Kidney (tissue), 14 donors: ENCODE measurements around the gene PEX5L. TPM values are rescaled to one million over a fixed set of nuclear protein-coding genes. Genes with fewer than 3 reads are reported as not detected.
"Not testable (repeated sequence)": the region's sequence is repeated elsewhere in the genome, so short reads cannot be mapped to it uniquely, and the experiment has no call there.

ENCODE experiments used
- DNase-seq, 5 donors: peaks; one replicate each; pipeline ENCODE4 v3.0.0-alpha.2; 2013 to 2020
- FAIRE-seq: peaks from 2 replicates; lab custom pipeline; 2012; peaks lifted over from hg19 to GRCh38; lab: Jason Lieb, UNC
- H3K27ac ChIP-seq, 2 donors: one replicate each; pipeline ENCODE4 v1.7.0; 2013; ENCODE audit warnings: low read depth in 2 of 2, low read length in 2 of 2, inconsistent platforms in 1 of 2
- H3K27me3 ChIP-seq: one replicate; pipeline ENCODE4 v1.7.1; 2013; ENCODE audit warnings: low read length, inconsistent platforms; ENCODE audit not compliant: control insufficient read depth, insufficient read depth
- H3K36me3 ChIP-seq, 3 donors: one replicate each; pipeline versions ENCODE4 v1.7.0 to v1.7.1; 2013; ENCODE audit warnings: low read length in 3 of 3, control low read depth in 1 of 3, inconsistent platforms in 1 of 3; ENCODE audit not compliant: insufficient read depth in 3 of 3, control insufficient read depth in 2 of 3
- H3K4me1 ChIP-seq, 3 donors: one replicate each; pipeline versions ENCODE4 v1.7.0 to v1.7.1; 2013; ENCODE audit warnings: low read length in 3 of 3, inconsistent platforms in 1 of 3, low read depth in 1 of 3; ENCODE audit not compliant: control insufficient read depth in 2 of 3, insufficient read depth in 2 of 3
- H3K4me3 ChIP-seq, 3 donors: one replicate each; pipeline versions ENCODE4 v1.7.0 to v1.8.1; 2013; ENCODE audit warnings: low read length in 3 of 3, control low read depth in 1 of 3, inconsistent platforms in 1 of 3
- H3K9ac ChIP-seq, 3 donors: one replicate each; pipeline versions ENCODE4 v1.7.0 to v1.7.1; 2013; ENCODE audit warnings: low read length in 3 of 3, control low read depth in 1 of 3, inconsistent platforms in 1 of 3
- H3K9me3 ChIP-seq, 3 donors: one replicate each; pipeline versions ENCODE4 v1.7.0 to v1.7.1; 2013; ENCODE audit warnings: low read length in 3 of 3, control low read depth in 1 of 3, inconsistent platforms in 1 of 3; ENCODE audit not compliant: control insufficient read depth in 2 of 3, insufficient read depth in 1 of 3
- intact Hi-C: fragments of 100-400 bp; cut with DNase I; formaldehyde crosslinking; loops from one replicate; pipeline ENCODE4 v1.11.1; 2022
- polyA plus RNA-seq: library from polyadenylated mRNA; stranded (reverse); fragments of 350-450 nt; fragmentation: Illumina TruSeq; extraction: RNeasy Lipid Tissue Mini Kit (QIAGEN cat#74804); gene quantifications from one replicate; pipeline ENCODE4 v1.2.3, GENCODE V29; 2014; ENCODE audit warnings: low read depth, low replicate concordance; ENCODE audit not compliant: insufficient read depth
- total RNA-seq: library from RNA; stranded (reverse); fragmentation: NEBNext Ultra II Directional; extraction: Animal tissue kit (Norgen Biotek cat#: 25700); gene quantifications from one replicate; pipeline ENCODE4 v1.2.1, GENCODE V29; 2021
- TF ChIP-seq, protein P1 (sequence below): IDR thresholded peaks from 3 replicates; pipeline ENCODE4 v1.5.1; 2012; ENCODE audit warnings: mild to moderate bottlenecking, moderate library complexity, borderline replicate concordance; ENCODE audit not compliant: insufficient read depth; ENCODE audit errors: extremely low read depth
- donor health status: control.
- donor health status: control.
- donor health status: control.
- donor health status: control.
- donor health status: control.
- donor health status: DM: yes; HTN: yes; CAD: no.
- donor health status: Normal renal cell carcinoma (clear cell type).

The PEX5L gene
- total and polyA plus RNA-seq, 2 donors from 2014 or later: 0.32 TPM; not detected in 1

DNA sequence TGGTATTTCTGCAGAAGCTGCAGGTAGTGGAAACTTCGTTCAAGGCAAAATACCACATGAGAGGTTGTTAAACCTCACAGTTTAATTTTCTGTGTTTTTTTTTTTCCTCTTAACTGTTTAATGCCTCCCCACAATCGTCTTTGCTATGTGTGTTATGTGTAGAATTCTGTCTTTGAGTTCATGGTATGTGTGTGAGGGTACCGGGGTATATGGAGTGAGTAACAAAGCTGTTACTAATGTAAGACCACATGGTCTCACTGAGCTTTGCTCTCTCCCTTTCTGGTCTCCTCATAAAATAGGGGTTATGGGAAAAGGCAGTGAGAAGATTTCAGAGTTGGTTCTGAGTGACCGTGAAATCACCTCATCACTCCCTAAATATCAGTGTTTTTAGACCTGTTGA, 240.3 kb downstream of the PEX5L start:
- Histone ChIP-seq H3K36me3 (no peaks in the 10 kb centered on the region), H3K9me3 (no peaks in the 10 kb centered on the region), H3K27me3 (no peaks in the 10 kb centered on the region), H3K4me3 (no peak overlapping the region), H3K27ac (no peak overlapping the region), H3K9ac (no peak overlapping the region), H3K4me1 (no peaks in the 10 kb centered on the region)
- no peak for FAIRE-seq
- intact Hi-C loops: no loop called here
- no peak for DNase-seq
- TF ChIP-seq, protein P1, sequence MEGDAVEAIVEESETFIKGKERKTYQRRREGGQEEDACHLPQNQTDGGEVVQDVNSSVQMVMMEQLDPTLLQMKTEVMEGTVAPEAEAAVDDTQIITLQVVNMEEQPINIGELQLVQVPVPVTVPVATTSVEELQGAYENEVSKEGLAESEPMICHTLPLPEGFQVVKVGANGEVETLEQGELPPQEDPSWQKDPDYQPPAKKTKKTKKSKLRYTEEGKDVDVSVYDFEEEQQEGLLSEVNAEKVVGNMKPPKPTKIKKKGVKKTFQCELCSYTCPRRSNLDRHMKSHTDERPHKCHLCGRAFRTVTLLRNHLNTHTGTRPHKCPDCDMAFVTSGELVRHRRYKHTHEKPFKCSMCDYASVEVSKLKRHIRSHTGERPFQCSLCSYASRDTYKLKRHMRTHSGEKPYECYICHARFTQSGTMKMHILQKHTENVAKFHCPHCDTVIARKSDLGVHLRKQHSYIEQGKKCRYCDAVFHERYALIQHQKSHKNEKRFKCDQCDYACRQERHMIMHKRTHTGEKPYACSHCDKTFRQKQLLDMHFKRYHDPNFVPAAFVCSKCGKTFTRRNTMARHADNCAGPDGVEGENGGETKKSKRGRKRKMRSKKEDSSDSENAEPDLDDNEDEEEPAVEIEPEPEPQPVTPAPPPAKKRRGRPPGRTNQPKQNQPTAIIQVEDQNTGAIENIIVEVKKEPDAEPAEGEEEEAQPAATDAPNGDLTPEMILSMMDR: no peak

DNA sequence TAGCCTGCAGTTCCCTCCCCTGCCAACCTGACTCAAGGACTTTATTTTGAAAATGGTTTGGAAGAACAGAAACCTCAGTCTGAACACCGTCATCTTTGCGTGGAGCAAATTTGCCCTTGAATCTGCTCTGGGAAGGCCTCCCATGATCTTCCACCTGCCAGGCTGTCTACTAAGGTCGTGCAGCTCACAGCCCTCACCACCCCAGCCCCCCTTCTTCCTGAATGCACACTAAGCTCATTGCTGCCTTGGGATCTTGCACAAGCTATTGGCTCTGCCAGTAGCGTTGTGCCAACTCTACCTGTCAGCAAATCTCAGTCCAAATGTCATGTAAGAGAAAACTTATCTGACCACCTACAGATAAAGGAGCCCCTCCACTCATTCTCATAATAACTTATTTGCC, 242.4 kb downstream of the PEX5L start:
- FAIRE-seq: no peak
- Histone ChIP-seq H3K27ac (no peak overlapping the region), H3K9ac (no peak overlapping the region), H3K9me3 (no peaks in the 10 kb centered on the region), H3K36me3 (no peaks in the 10 kb centered on the region), H3K27me3 (no peaks in the 10 kb centered on the region), H3K4me3 (no peak overlapping the region), H3K4me1 (no peaks in the 10 kb centered on the region)
- TF ChIP-seq, protein P1: no peak
- DNase-seq: no peak
- intact Hi-C loops: no loop called here

DNA sequence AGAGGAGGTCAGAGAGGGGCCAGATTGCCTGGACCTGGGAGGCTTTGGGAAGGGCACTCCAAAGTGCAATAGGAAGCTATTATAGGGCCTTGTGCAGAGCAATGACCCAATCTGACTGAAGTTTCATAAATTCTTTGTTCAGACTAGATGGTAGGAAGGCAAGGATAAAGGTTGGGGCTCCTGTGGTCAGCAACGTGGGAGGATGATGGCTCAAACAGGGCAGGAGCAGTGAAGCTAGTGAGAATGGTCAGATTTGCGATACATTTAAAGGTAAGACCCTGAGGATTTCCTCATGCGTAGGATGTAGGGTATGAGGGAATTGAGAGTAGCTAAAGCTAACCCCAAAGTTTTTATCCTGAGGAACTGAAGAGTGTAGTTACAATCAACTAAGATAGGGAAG, 244.9 kb downstream of the PEX5L start:
- Histone ChIP-seq H3K27ac (no peak overlapping the region), H3K36me3 (no peaks in the 10 kb centered on the region), H3K9ac (no peak overlapping the region), H3K27me3 (no peaks in the 10 kb centered on the region), H3K4me1 (no peaks in the 10 kb centered on the region), H3K4me3 (no peak overlapping the region), H3K9me3 (no peaks in the 10 kb centered on the region)
- FAIRE-seq (no peak), DNase-seq (no peak)
- TF ChIP-seq, protein P1: no peak
- intact Hi-C loops: no loop called here

DNA sequence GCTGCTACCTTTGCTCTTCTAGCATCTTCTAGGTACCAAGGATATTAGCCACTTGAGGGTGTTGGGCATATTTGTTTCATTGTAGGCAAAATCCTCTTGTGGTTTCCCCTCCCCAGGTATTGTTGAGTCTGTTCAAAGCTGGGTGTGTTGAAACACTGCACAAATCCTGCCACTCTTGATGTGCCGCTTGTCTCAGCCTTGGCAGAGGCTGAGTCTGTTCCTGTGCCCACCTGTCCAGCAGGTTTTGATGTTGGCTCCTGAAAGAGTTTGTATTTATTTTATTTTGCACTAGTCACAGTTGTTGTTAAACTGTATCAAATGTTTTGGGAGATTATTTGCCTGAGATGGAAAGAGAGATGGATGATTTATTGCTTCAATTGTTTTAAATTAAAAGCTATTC, 247.7 kb downstream of the PEX5L start:
- H3K4me3 ChIP-seq: no peak overlapping the region
- H3K27ac ChIP-seq: no peak overlapping the region
- no peaks in the 10 kb centered on the region for H3K4me1 ChIP-seq
- intact Hi-C loops: no loop called here
- H3K9ac ChIP-seq: no peak overlapping the region
- H3K9me3 ChIP-seq: no peaks in the 10 kb centered on the region
- TF ChIP-seq, protein P1: no peak
- FAIRE-seq: no peak
- no peak for DNase-seq
- H3K27me3 ChIP-seq: no peaks in the 10 kb centered on the region
- no peaks in the 10 kb centered on the region for H3K36me3 ChIP-seq

DNA sequence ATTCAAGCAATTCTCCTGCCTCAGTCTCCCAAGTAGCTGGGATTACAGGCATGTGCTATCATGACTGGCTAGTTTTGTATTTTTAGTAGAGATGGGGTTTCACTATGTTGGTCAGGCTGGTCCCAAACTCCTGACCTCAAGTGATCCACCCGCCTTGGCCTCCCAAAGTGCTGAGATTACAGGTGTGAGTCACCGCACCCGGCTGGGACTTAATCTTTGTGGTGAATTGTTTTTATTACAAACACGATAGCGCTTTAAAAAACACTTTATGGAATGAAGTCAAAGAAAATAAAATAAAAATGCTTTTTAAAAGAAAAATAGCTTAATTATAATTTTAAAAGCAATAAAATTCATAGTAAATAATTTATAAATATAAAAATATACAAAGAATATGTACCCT, 253.9 kb downstream of the PEX5L start:
- intact Hi-C loops, H3K4me1 ChIP-seq, H3K9me3 ChIP-seq, H3K4me3 ChIP-seq, H3K9ac ChIP-seq, FAIRE-seq, H3K27me3 ChIP-seq, H3K36me3 ChIP-seq, H3K27ac ChIP-seq, DNase-seq: not testable (repeated sequence)
